GM18861 (cell line): ENCODE data around the gene UNKL.
A peak's percentile ranks its signal among the peaks of the same experiment; 100 is the strongest.

Experiments used
- ATAC-seq: cut with Tn5 transposase; IDR thresholded peaks from one replicate; pipeline ENCODE4 v1.9.1; 2021; ENCODE audit not compliant: unreplicated experiment

UNKL gene

GRCh38 chr16:1342526-1343427 is 71.7 kb downstream of the UNKL start:
- ATAC-seq, result peak; percentile 49

GRCh38 chr16:1341495-1342420 is 72.7 kb downstream of the UNKL start:
- ATAC-seq, result no peak

- no peak for ATAC-seq
Measured at GRCh38 chr16:1340730-1341494, 73.6 kb downstream of the UNKL start.

GRCh38 chr16:1338855-1339675 is 75.4 kb downstream of the UNKL start:
- no peak for ATAC-seq

- no peak for ATAC-seq
Measured at GRCh38 chr16:1338119-1338730, 76.3 kb downstream of the UNKL start.

GRCh38 chr16:1337486-1337885 is 77.0 kb downstream of the UNKL start:
- no peak for ATAC-seq

GRCh38 chr16:1336619-1337018 is 77.9 kb downstream of the UNKL start:
- no peak for ATAC-seq

- no peak for ATAC-seq
Measured at GRCh38 chr16:1335996-1336395, 78.5 kb downstream of the UNKL start.

- ATAC-seq, result no peak
Measured at GRCh38 chr16:1335211-1335971, 79.1 kb downstream of the UNKL start.

GRCh38 chr16:1334739-1335138 is 79.8 kb downstream of the UNKL start:
- ATAC-seq, result no peak

- ATAC-seq, result no peak
Measured at GRCh38 chr16:1333854-1334700, 80.4 kb downstream of the UNKL start.

GRCh38 chr16:1333149-1333812 is 81.2 kb downstream of the UNKL start, which contains the start of gene BAIAP3:
BAIAP3 (plus strand) TSS chr16:1333645; CDS start chr16:1338550, 4,905 bp downstream.
- no peak for ATAC-seq

GRCh38 chr16:1332618-1333148 is 81.8 kb downstream of the UNKL start:
- no peak for ATAC-seq

GRCh38 chr16:1331712-1332617 is 82.5 kb downstream of the UNKL start:
- ATAC-seq, result peak; percentile 40

GRCh38 chr16:1330931-1331711 is 83.4 kb downstream of the UNKL start:
- no peak for ATAC-seq
